ENCODE data around the gene FOXP1. TPM values are rescaled to one million over a fixed set of nuclear protein-coding genes. Genes with fewer than 3 reads are reported as not detected.

The FOXP1 gene
- total and polyA plus RNA-seq, 9 of the 15 experiments (the other 6 are each of a cell fraction or from before 2014, with no cell fraction given) = 7.7 to 34.5 (median 13.7) TPM

GRCh38 chr3:71241246-71241901 is 342.2 kb downstream of the FOXP1 start (continued):
- TF ChIP-seq CBFA2T3 (IDR thresholded peaks at IDR 0.05) = no peak
- TF ChIP-seq SRSF9 (IDR thresholded peaks at IDR 0.05; ENCODE audit: borderline replicate concordance, low read depth, low read length) = no peak

- 89% methylated on average over 4 of the region's 8 CpGs for WGBS (ENCODE audit: insufficient coverage, low coverage, missing lambda C conversion rate)
- H3K27me3 ChIP-seq (ENCODE audit: control insufficient read depth in 2 of 2, insufficient read depth in 2 of 2, low read length in 2 of 2) = no peaks in the 10 kb centered on the region
- no peak overlapping the region for H3K27ac ChIP-seq (ENCODE audit: extremely low read depth, low read depth, low read length)
- BruUV-seq (replicated peaks) = no TSS peak
- H3K4me1 ChIP-seq (replicated peaks in 1 of 2; ENCODE audit: control insufficient read depth in 2 of 2, insufficient read depth in 2 of 2, low read length in 2 of 2) = peaks cover 0 to 18% of the 10 kb centered on the region in 2 experiments; a peak in 3 of 5 replicates
- FAIRE-seq (no peak), DNase-seq (ENCODE audit: extremely low read depth in 1 of 4, low spot score in 3 of 4) (no peak), ATAC-seq (no peak)
- H3K9me1 ChIP-seq (ENCODE audit: control insufficient read depth, insufficient read depth, low read length) = no peaks in the 10 kb centered on the region
- no peak for TF ChIP-seq MAFF (IDR thresholded peaks at IDR 0.05; ENCODE audit: low read length)
- TF ChIP-seq ZNF639 (CRISPR knock-in tag; conservative IDR thresholded peaks at IDR 0.05 in 1 of 2, IDR thresholded peaks at IDR 0.05 in 1 of 2) = no peak
- TF ChIP-seq RUNX1 (IDR thresholded peaks at IDR 0.05; ENCODE audit: low read depth) = no peak
- no peak for TF ChIP-seq DDX20 (tag; IDR thresholded peaks at IDR 0.05; ENCODE audit: low read depth)
- in situ Hi-C loops (cut with MboI) = no loop called here
- H3K4me2 ChIP-seq (ENCODE audit: insufficient read depth, low read length) = no peak overlapping the region
- intact Hi-C loops (cut with micrococcal nuclease) = loop anchor here (10.0 kb wide), 1 partner anchor 155 kb away; no protein-coding TSS in a partner anchor
- H2AFZ ChIP-seq (ENCODE audit: low read depth, low read length) = no peak overlapping the region
- H3K36me3 ChIP-seq (ENCODE audit: control insufficient read depth, insufficient read depth, low read length) = no peaks in the 10 kb centered on the region
- ChIA-PET POLR2A (no interaction called here), CTCF (ENCODE audit: low intra/inter-chr PET ratio) (no interaction called here)
- H4K20me1 ChIP-seq (replicated peaks; ENCODE audit: control insufficient read depth, insufficient read depth, low read length) = no peaks in the 10 kb centered on the region
- no peak overlapping the region for H3K9ac ChIP-seq (ENCODE audit: insufficient read depth in 1 of 2, low read depth in 2 of 2, low read length in 2 of 2)
- H3K9me3 ChIP-seq (replicated peaks; ENCODE audit: control insufficient read depth, insufficient read depth, low read depth, low read length) = no peaks in the 10 kb centered on the region
- H3K4me3 ChIP-seq = no peak overlapping the region
- H3K79me2 ChIP-seq (ENCODE audit: control insufficient read depth, insufficient read depth, low read length) = no peaks in the 10 kb centered on the region
Observed at GRCh38 chr3:71240034-71240433, 343.5 kb downstream of the FOXP1 start.
